HG03520 (cell line): Measurements from ENCODE around the gene ATP8B1.

Experiments
- ATAC-seq: cut with Tn5 transposase; IDR thresholded peaks from one replicate; pipeline ENCODE4 v1.9.1; 2021; ENCODE audit warnings: mild to moderate bottlenecking, moderate library complexity; ENCODE audit not compliant: unreplicated experiment

The ATP8B1 gene

GRCh38 chr18:57630754-57631595 is 172.1 kb downstream of the ATP8B1 start:
- peak; percentile 39 for ATAC-seq

- ATAC-seq = peak; percentile 86
These were observed 172.9 kb downstream of the ATP8B1 start for GRCh38 chr18:57630002-57630753.

- no peak for ATAC-seq
These were observed 173.7 kb downstream of the ATP8B1 start for GRCh38 chr18:57629422-57629821.

GRCh38 chr18:57627488-57627887 is 175.6 kb downstream of the ATP8B1 start:
- no peak for ATAC-seq

DNA sequence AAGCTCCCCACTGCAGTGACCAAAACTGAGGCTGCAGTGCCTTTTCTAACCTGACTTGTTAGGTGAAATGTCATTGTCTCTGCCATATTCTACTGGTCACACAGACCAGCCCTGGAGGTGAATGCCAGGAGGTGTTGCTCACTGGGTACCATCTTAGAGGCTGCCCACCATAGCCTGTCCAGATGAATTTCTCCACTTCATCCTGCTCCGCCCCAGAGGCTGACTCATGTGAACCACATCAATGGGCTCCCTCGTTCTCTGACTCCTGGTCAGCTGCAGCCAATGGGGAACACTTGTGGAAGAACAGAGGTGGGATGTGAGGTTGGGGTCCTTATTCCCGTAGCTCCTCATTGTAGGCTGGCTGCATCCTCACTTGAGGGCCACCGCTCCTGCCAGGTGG is 178.1 kb downstream of the ATP8B1 start:
- ATAC-seq = no peak

DNA sequence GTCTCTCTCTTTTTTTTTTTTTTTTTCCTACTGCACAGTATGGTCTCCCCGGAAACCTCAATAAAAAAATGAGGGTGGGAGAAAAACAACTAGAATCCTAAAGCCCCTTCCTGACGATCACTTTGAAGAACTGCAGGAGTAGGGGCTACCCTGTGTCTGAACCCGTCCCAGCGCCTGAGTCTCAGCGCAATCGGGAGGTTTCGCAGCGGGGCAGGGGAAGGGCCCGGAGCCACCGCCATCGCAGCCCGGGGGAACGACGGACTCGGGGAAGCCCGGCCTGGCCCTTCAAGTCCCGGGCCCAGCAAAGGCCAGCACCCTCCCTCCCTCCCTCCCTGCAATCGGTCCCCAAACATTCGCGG is 181.9 kb downstream of the ATP8B1 start:
- peak; percentile 11 for ATAC-seq

- ATAC-seq = no peak
These were observed 183.2 kb downstream of the ATP8B1 start for GRCh38 chr18:57619876-57620275.

GRCh38 chr18:57618910-57619309 is 184.2 kb downstream of the ATP8B1 start:
- ATAC-seq = no peak

GRCh38 chr18:57603871-57604270 is 199.2 kb downstream of the ATP8B1 start:
- no peak for ATAC-seq
